Measurements from ENCODE around the gene BTF3L4.

The BTF3L4 gene

DNA sequence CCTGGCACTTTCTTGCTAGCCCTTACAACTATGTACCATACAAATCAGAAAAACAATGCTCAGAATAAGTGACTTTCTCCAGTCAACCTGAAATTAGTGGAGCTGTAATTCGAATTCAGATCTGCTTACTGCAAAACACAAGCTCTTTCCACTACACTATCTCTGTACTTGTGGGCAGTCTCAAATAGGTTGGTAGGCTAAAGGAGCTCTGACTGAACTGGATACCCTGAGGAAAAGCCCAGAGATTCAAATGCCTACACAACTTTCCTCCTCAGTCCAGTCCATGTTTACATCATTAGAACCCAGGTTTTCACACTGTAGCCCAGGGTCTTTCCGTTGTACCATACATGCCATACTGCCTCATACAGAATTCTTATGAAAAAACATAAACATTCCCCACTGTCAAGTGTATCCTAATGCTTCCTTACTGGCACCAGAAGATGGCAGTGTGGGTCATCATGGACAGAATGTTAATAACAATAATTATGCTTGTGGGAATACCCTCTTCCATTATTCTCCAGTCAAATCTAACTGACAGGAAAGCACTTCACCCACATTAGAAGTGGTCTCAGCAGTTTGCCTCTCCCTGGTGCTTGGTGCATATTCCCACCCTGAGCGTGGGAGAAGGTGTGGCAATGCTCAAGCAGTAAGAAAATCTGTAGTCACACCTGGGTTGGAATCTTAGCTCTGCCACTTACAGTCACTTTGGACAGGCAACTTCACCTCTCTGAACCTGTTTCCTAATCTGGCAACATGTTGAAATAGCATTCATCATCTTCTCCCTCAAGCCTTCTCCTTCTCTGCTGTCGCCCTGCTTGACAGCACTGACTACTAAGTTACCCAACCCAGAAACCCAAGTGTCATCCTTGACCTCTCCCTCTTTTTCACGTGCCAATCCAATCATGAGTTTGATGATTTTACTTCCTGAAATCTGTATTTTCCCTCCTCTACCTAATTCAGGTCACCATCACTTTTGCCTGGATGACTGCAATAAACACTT, 71.4 kb downstream of the BTF3L4 start:
- peak; percentile 22 for DNase-seq

- DNase-seq, result no peak
These were observed 83.9 kb downstream of the BTF3L4 start for GRCh38 chr1:52139817-52140540.
